ENCODE results near the gene DNAAF2. TPM values are rescaled to one million over a fixed set of nuclear protein-coding genes. Genes with fewer than 3 reads are reported as not detected.

Gene DNAAF2
- total RNA-seq, 1 experiment from 2014 or later: 13.7 TPM

GRCh38 chr14:49607583-49607982 lies 27.5 kb downstream of the DNAAF2 start:
- CTCF ChIA-PET: no interaction called here
- H2AFZ ChIP-seq (ENCODE audit: low read depth, low read length, poor library complexity, severe bottlenecking): no peak overlapping the region
- no peak overlapping the region for H3K4me3 ChIP-seq (replicated peaks in 1 of 2; ENCODE audit: low read depth in 1 of 2, low read length in 2 of 2)
- peaks cover 40% of the 10 kb centered on the region for H3K79me2 ChIP-seq (ENCODE audit: insufficient read depth, low read length)
- H3K9me3 ChIP-seq (ENCODE audit: control insufficient read depth in 1 of 2, insufficient read depth in 1 of 2, low read depth in 1 of 2, low read length in 2 of 2): no peaks in the 10 kb centered on the region
- no peaks in the 10 kb centered on the region for H3K4me1 ChIP-seq (ENCODE audit: control insufficient read depth in 1 of 2, insufficient read depth in 2 of 2, low read length in 2 of 2)
- H3K9ac ChIP-seq (ENCODE audit: low read length): no peak overlapping the region
- no peaks in the 10 kb centered on the region for H4K20me1 ChIP-seq (ENCODE audit: insufficient read depth)
- ATAC-seq (no peak), DNase-seq (ENCODE audit: low read depth, low spot score) (no peak)
- no peak overlapping the region for H3K27ac ChIP-seq (ENCODE audit: low read depth, low read length)
- BruUV-seq (replicated peaks): no TSS peak
- H3K27me3 ChIP-seq (ENCODE audit: insufficient read depth, low read length): no peaks in the 10 kb centered on the region
- no peaks in the 10 kb centered on the region for H3K9me2 ChIP-seq (ENCODE audit: insufficient read depth)
- RAD21 ChIA-PET (ENCODE audit: low non-redundant PET in 1 of 2, low total read pairs in 2 of 2, uncharacterized antibody in 2 of 2, unreplicated experiment in 2 of 2): no interaction called here
- POLR2A ChIA-PET: no interaction called here
- peaks cover 4 to 16% of the 10 kb centered on the region in 2 experiments; a peak in 3 of 4 replicates for H3K36me3 ChIP-seq (ENCODE audit: control insufficient read depth in 1 of 2, insufficient read depth in 2 of 2, low read length in 2 of 2)
- TF ChIP-seq CTCF (IDR thresholded peaks at IDR 0.05 in 2 of 3, conservative IDR thresholded peaks at IDR 0.05 in 1 of 3; ENCODE audit: borderline replicate concordance in 1 of 3, insufficient read depth in 1 of 3, low read depth in 2 of 3, low read length in 2 of 3) (no peak), ZFX (IDR thresholded peaks at IDR 0.05) (no peak), CBX3 (IDR thresholded peaks at IDR 0.05; ENCODE audit: low read depth) (no peak)
- H3K4me2 ChIP-seq (ENCODE audit: low read length): no peak overlapping the region
- intact Hi-C loops (cut with micrococcal nuclease): no loop called here

GRCh38 chr14:49598485-49599300 lies 36.4 kb downstream of the DNAAF2 start, which contains the start of gene LRR1:
Gene LRR1, plus strand, starts transcription at chr14:49598940. Its CDS starts 81 bp downstream, at chr14:49599021.
- ChIA-PET POLR2A (interaction anchor here (0.6 to 1.6 kb wide), 5 partner anchors 9 to 22 kb away, joined by 4 to 12 read pairs (median 6); partner anchors contain the start of genes MGAT2, RPL36AL and RPS29), RAD21 (ENCODE audit: low non-redundant PET in 1 of 2, low total read pairs in 2 of 2, uncharacterized antibody in 2 of 2, unreplicated experiment in 2 of 2) (no interaction called here), CTCF (interaction anchor here (0.7 to 2.2 kb wide), 3 partner anchors 12 to 35 kb away, joined by 3 to 9 read pairs (median 3); partner anchors contain the start of gene RPS29)
- H3K4me1 ChIP-seq (ENCODE audit: control insufficient read depth in 1 of 2, insufficient read depth in 2 of 2, low read length in 2 of 2): peaks cover 26 to 47% of the 10 kb centered on the region in 2 experiments
- peaks cover 0 to 4% of the 10 kb centered on the region in 2 experiments; a peak in 1 of 4 replicates for H3K36me3 ChIP-seq (ENCODE audit: control insufficient read depth in 1 of 2, insufficient read depth in 2 of 2, low read length in 2 of 2)
- peak within 1 kb of the TSS; percentile 22 for H2AFZ ChIP-seq (ENCODE audit: low read depth, low read length, poor library complexity, severe bottlenecking)
- DNase-seq (ENCODE audit: low read depth, low spot score) (peak; percentile 69), ATAC-seq (peak; percentile 75)
- H3K27me3 ChIP-seq (ENCODE audit: insufficient read depth, low read length): no peaks in the 10 kb centered on the region
- H3K9ac ChIP-seq (ENCODE audit: low read length): peak within 1 kb of the TSS; percentile 100
- peak within 1 kb of the TSS; percentile 95 for H3K4me2 ChIP-seq (ENCODE audit: low read length)
- H4K20me1 ChIP-seq (ENCODE audit: insufficient read depth): no peaks in the 10 kb centered on the region
- no peaks in the 10 kb centered on the region for H3K9me3 ChIP-seq (ENCODE audit: control insufficient read depth in 1 of 2, insufficient read depth in 1 of 2, low read depth in 1 of 2, low read length in 2 of 2)
- peaks cover 56% of the 10 kb centered on the region for H3K79me2 ChIP-seq (ENCODE audit: insufficient read depth, low read length)
- intact Hi-C loops (cut with micrococcal nuclease): no loop called here
- H3K27ac ChIP-seq (ENCODE audit: low read depth, low read length): peak within 1 kb of the TSS; percentile 99
- no TSS peak for BruUV-seq (replicated peaks)
- no peaks in the 10 kb centered on the region for H3K9me2 ChIP-seq (ENCODE audit: insufficient read depth)
- H3K4me3 ChIP-seq (replicated peaks in 1 of 2; ENCODE audit: low read depth in 1 of 2, low read length in 2 of 2): peak within 1 kb of the TSS; percentile 94 to 99
- TF ChIP-seq ZNF274 (IDR thresholded peaks at IDR 0.05; ENCODE audit: low read depth, low read length) (no peak), POLR2A (IDR thresholded peaks at IDR 0.05; ENCODE audit: borderline replicate concordance, extremely low read depth, insufficient read depth, insufficient read length) (peak; percentile 62), EGR1 (IDR thresholded peaks at IDR 0.05; ENCODE audit: low read depth) (no peak), ZFX (IDR thresholded peaks at IDR 0.05) (peak; percentile 36; the same call in 1 of the 2 replicates), POLR2AphosphoS5 (IDR thresholded peaks at IDR 0.05; ENCODE audit: low read depth, low read length) (peak; percentile 72; the same call in 1 of the 2 replicates), CTCF (IDR thresholded peaks at IDR 0.05 in 2 of 3, conservative IDR thresholded peaks at IDR 0.05 in 1 of 3; ENCODE audit: borderline replicate concordance in 1 of 3, insufficient read depth in 1 of 3, low read depth in 2 of 3, low read length in 2 of 3) (no peak), EZH2 (IDR thresholded peaks at IDR 0.05) (no peak), ZBTB33 (IDR thresholded peaks at IDR 0.05; ENCODE audit: extremely low read depth, insufficient replicate concordance, low read length) (no peak), MAX (IDR thresholded peaks at IDR 0.05) (peak; percentile 83), CBX3 (IDR thresholded peaks at IDR 0.05; ENCODE audit: low read depth) (0 out of 2 replicates have a peak, but pooled peaks have one; percentile 30)
